ENCODE results near the gene CHRNA10.

CHRNA10 gene

GRCh38 chr11:3684129-3684818 is 13.1 kb upstream of the CHRNA10 start:
- Histone ChIP-seq H3K36me3 (ENCODE audit: control insufficient read depth, insufficient read depth, low read length, severe bottlenecking) (peaks cover 88% of the 10 kb centered on the region), H3K4me3 (ENCODE audit: low read length) (no peak overlapping the region), H3K9me3 (ENCODE audit: control insufficient read depth, low read length) (no peaks in the 10 kb centered on the region), H3K9ac (ENCODE audit: low read length) (no peak overlapping the region), H3K27me3 (replicated peaks; ENCODE audit: control insufficient read depth, insufficient read depth, low read length) (no peaks in the 10 kb centered on the region), H3K4me1 (ENCODE audit: control insufficient read depth, insufficient read depth, low read length) (peaks cover 5% of the 10 kb centered on the region)
- peak; percentile 52 for DNase-seq (ENCODE audit: low read depth)

GRCh38 chr11:3683039-3683438 is 11.9 kb upstream of the CHRNA10 start:
- Histone ChIP-seq H3K4me1 (ENCODE audit: control insufficient read depth, insufficient read depth, low read length) (peaks cover 5% of the 10 kb centered on the region), H3K9ac (ENCODE audit: low read length) (no peak overlapping the region), H3K27me3 (replicated peaks; ENCODE audit: control insufficient read depth, insufficient read depth, low read length) (no peaks in the 10 kb centered on the region), H3K36me3 (ENCODE audit: control insufficient read depth, insufficient read depth, low read length, severe bottlenecking) (peaks cover 96% of the 10 kb centered on the region), H3K4me3 (ENCODE audit: low read length) (no peak overlapping the region), H3K9me3 (ENCODE audit: control insufficient read depth, low read length) (no peaks in the 10 kb centered on the region)
- no peak for DNase-seq (ENCODE audit: low read depth)

GRCh38 chr11:3679077-3679476 is 7.9 kb upstream of the CHRNA10 start:
- Histone ChIP-seq H3K27me3 (replicated peaks; ENCODE audit: control insufficient read depth, insufficient read depth, low read length) (no peaks in the 10 kb centered on the region), H3K36me3 (ENCODE audit: control insufficient read depth, insufficient read depth, low read length, severe bottlenecking) (peaks cover 96% of the 10 kb centered on the region), H3K4me3 (ENCODE audit: low read length) (no peak overlapping the region), H3K9ac (ENCODE audit: low read length) (no peak overlapping the region), H3K9me3 (ENCODE audit: control insufficient read depth, low read length) (no peaks in the 10 kb centered on the region), H3K4me1 (ENCODE audit: control insufficient read depth, insufficient read depth, low read length) (no peaks in the 10 kb centered on the region)
- no peak for DNase-seq (ENCODE audit: low read depth)

DNA sequence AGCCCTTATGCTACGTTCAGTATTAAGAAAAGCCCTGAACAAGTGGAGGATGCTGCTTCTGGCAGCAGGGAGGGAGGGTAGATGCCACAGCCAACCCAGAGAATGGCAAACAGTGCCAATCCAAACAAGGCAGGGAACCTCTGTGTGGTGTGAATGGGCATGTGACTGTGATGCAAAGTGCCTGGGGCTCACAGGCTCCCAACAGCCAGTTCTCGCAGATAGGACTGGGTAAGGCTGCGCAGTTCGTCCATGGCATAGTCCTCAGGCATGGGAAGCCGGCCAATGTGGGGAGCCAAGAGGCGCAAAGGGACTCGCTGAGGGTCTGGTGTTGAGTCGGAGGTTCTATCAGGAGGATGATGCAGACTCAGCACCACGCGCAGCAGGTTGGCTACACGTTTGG is 4.8 kb upstream of the CHRNA10 start:
- Histone ChIP-seq H3K4me1 (ENCODE audit: control insufficient read depth, insufficient read depth, low read length) (no peaks in the 10 kb centered on the region), H3K27me3 (replicated peaks; ENCODE audit: control insufficient read depth, insufficient read depth, low read length) (no peaks in the 10 kb centered on the region), H3K36me3 (ENCODE audit: control insufficient read depth, insufficient read depth, low read length, severe bottlenecking) (peaks cover 97% of the 10 kb centered on the region), H3K9me3 (ENCODE audit: control insufficient read depth, low read length) (no peaks in the 10 kb centered on the region), H3K4me3 (ENCODE audit: low read length) (no peak overlapping the region), H3K9ac (ENCODE audit: low read length) (no peak overlapping the region)
- no peak for DNase-seq (ENCODE audit: low read depth)

DNA sequence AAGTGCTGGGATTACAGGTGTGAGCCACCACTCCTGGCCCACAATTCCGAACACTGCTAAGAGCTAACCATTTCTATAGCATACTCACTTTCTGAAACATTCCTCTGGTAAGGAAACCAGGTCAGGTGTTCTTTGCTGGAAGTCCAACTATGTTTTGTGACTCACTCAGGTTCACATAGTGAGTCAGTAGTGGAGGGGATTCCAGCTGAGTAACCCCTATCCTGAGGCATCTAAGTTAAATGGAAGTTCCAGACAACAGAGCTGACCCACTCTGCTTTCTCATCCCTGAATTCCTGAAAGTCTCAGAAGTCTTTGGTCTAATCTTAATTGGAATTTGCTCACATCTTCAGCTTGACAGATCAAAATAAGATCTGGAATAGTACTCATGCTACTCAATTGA is 3.0 kb upstream of the CHRNA10 start:
- DNase-seq (ENCODE audit: low read depth), result peak; percentile 14
- Histone ChIP-seq H3K9me3 (ENCODE audit: control insufficient read depth, low read length) (no peaks in the 10 kb centered on the region), H3K4me3 (ENCODE audit: low read length) (no peak overlapping the region), H3K27me3 (replicated peaks; ENCODE audit: control insufficient read depth, insufficient read depth, low read length) (no peaks in the 10 kb centered on the region), H3K4me1 (ENCODE audit: control insufficient read depth, insufficient read depth, low read length) (no peaks in the 10 kb centered on the region), H3K36me3 (ENCODE audit: control insufficient read depth, insufficient read depth, low read length, severe bottlenecking) (peaks cover 87% of the 10 kb centered on the region), H3K9ac (ENCODE audit: low read length) (no peak overlapping the region)

- peaks cover 81% of the 10 kb centered on the region for H3K36me3 ChIP-seq (ENCODE audit: control insufficient read depth, insufficient read depth, low read length, severe bottlenecking)
These were observed 1.4 kb downstream of the CHRNA10 start for GRCh38 chr11:3669742-3670183.

DNA sequence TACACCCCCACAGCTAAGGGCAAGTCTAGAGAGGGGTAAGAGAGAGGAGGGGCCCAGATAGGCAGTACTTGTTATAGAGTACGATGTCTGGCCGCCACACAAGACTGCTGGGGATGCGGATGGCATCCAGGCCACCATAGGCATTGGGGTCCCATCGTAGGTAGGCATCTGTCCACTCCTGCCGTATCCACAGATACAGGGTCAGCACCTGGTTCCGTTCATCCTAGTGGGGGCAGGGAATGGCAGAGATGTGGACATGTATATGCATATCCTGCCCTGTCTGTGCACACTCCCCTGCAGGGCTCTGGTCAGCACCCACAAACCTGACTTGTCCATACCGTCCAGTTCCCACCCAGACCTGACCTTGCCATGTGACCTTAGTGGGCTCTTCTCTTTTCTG is 2.1 kb downstream of the CHRNA10 start:
- H3K9me3 ChIP-seq (ENCODE audit: control insufficient read depth, low read length), result no peaks in the 10 kb centered on the region
- no peak for DNase-seq (ENCODE audit: low read depth)
- H3K27me3 ChIP-seq (replicated peaks; ENCODE audit: control insufficient read depth, insufficient read depth, low read length), result no peaks in the 10 kb centered on the region
- no peaks in the 10 kb centered on the region for H3K4me1 ChIP-seq (ENCODE audit: control insufficient read depth, insufficient read depth, low read length)
- no peak overlapping the region for H3K9ac ChIP-seq (ENCODE audit: low read length)
- no peak overlapping the region for H3K4me3 ChIP-seq (ENCODE audit: low read length)
- H3K36me3 ChIP-seq (ENCODE audit: control insufficient read depth, insufficient read depth, low read length, severe bottlenecking), result peaks cover 81% of the 10 kb centered on the region

More at GRCh38 chr11:3669742-3670183, 1.4 kb downstream of the CHRNA10 start:
- Histone ChIP-seq H3K9me3 (ENCODE audit: control insufficient read depth, low read length) (no peaks in the 10 kb centered on the region), H3K9ac (ENCODE audit: low read length) (no peak overlapping the region), H3K27me3 (replicated peaks; ENCODE audit: control insufficient read depth, insufficient read depth, low read length) (no peaks in the 10 kb centered on the region), H3K4me1 (ENCODE audit: control insufficient read depth, insufficient read depth, low read length) (no peaks in the 10 kb centered on the region), H3K4me3 (ENCODE audit: low read length) (no peak overlapping the region)
- DNase-seq (ENCODE audit: low read depth), result no peak

GRCh38 chr11:3667149-3668035 is 3.8 kb downstream of the CHRNA10 start:
- Histone ChIP-seq H3K27me3 (replicated peaks; ENCODE audit: control insufficient read depth, insufficient read depth, low read length) (no peaks in the 10 kb centered on the region), H3K4me1 (ENCODE audit: control insufficient read depth, insufficient read depth, low read length) (no peaks in the 10 kb centered on the region), H3K4me3 (ENCODE audit: low read length) (no peak overlapping the region), H3K9me3 (ENCODE audit: control insufficient read depth, low read length) (no peaks in the 10 kb centered on the region), H3K9ac (ENCODE audit: low read length) (no peak overlapping the region), H3K36me3 (ENCODE audit: control insufficient read depth, insufficient read depth, low read length, severe bottlenecking) (peaks cover 72% of the 10 kb centered on the region)
- DNase-seq (ENCODE audit: low read depth), result no peak

DNA sequence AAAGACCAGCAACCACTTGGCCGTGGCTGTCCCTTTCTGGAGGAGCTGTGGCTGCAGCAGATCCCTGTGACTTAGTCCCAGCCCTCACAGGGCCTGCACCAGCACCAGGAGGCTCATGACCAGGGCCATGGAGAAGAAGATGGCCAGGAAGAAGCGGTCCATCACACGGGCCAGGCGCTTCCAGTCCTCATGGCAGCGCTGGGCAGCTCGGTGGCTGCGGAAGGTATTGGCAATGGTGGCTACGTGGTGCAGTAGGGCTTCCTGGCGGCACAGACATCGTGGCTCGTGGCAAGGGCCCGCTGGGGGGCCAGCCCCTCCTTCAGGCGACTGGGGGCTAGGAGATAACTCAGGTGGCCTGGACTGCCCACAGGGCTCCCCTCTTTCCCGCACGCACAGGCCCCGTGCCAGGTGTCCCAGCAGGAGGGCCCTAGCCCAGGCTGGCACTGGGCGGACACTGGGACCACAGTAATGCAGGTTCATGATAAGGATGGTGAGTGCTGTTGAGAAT is 5.1 kb downstream of the CHRNA10 start:
- no peaks in the 10 kb centered on the region for H3K9me3 ChIP-seq (ENCODE audit: control insufficient read depth, low read length)
- H3K4me3 ChIP-seq (ENCODE audit: low read length), result no peak overlapping the region
- DNase-seq (ENCODE audit: low read depth), result no peak
- H3K4me1 ChIP-seq (ENCODE audit: control insufficient read depth, insufficient read depth, low read length), result no peaks in the 10 kb centered on the region
- peaks cover 59% of the 10 kb centered on the region for H3K36me3 ChIP-seq (ENCODE audit: control insufficient read depth, insufficient read depth, low read length, severe bottlenecking)
- H3K9ac ChIP-seq (ENCODE audit: low read length), result no peak overlapping the region
- no peaks in the 10 kb centered on the region for H3K27me3 ChIP-seq (replicated peaks; ENCODE audit: control insufficient read depth, insufficient read depth, low read length)

DNA sequence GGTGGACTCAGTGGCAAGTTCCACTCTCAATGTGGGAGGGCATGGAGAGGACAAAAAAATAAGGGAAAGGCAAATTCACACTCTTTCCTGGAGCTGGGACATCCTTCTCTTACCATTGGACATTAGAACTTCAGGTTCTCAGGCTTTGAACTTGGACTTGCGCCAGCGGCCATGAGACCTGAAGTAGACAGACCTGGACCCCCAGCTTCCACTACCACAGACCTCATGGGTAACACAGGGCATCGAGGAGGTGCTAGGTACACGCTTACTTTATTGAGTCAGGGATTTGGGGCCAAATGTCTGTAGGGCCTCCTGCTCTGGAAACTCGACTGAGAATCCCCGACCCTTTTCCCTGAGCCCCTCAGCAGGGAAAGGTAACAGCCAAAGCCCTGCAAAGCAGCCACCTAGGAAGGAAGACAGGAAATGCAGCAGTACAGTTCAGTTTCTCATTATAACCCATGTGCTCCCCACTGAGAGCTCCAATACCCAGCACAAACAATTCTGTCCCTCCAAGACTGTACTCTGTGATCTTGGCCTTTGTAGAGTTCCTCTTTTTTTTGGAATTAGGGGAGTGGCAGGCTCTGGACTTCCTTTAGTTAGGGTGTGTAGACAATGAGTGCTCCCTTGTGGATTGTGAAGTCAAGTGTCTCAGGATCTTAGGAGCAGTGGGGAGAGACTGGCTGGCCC is 5.7 kb downstream of the CHRNA10 start:
- H3K4me1 ChIP-seq (ENCODE audit: control insufficient read depth, insufficient read depth, low read length), result no peaks in the 10 kb centered on the region
- no peak overlapping the region for H3K9ac ChIP-seq (ENCODE audit: low read length)
- DNase-seq (ENCODE audit: low read depth), result no peak
- H3K27me3 ChIP-seq (replicated peaks; ENCODE audit: control insufficient read depth, insufficient read depth, low read length), result no peaks in the 10 kb centered on the region
- no peaks in the 10 kb centered on the region for H3K9me3 ChIP-seq (ENCODE audit: control insufficient read depth, low read length)
- peaks cover 55% of the 10 kb centered on the region for H3K36me3 ChIP-seq (ENCODE audit: control insufficient read depth, insufficient read depth, low read length, severe bottlenecking)
- H3K4me3 ChIP-seq (ENCODE audit: low read length), result no peak overlapping the region
